ENCODE results near the gene SOX5.

DNA sequence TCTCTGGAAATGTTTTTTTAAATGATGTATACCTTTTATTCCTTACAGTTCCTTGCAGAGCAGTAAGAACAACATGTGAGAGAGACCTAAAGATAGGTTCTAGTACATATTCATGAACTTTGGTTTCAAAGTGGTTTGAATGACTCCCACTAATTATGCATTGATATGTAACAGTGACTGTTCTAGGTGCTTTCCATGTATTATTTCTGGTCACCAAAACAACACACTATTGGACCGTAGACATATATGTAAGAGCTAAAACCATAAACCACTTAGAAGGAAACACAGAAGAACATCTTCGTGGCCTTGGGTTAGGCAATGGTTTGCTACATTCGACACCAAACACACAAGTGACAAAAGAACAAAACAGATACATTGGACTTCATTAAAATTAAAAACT lies 37.9 kb downstream of the SOX5 start:
- TF ChIP-seq, protein P1, sequence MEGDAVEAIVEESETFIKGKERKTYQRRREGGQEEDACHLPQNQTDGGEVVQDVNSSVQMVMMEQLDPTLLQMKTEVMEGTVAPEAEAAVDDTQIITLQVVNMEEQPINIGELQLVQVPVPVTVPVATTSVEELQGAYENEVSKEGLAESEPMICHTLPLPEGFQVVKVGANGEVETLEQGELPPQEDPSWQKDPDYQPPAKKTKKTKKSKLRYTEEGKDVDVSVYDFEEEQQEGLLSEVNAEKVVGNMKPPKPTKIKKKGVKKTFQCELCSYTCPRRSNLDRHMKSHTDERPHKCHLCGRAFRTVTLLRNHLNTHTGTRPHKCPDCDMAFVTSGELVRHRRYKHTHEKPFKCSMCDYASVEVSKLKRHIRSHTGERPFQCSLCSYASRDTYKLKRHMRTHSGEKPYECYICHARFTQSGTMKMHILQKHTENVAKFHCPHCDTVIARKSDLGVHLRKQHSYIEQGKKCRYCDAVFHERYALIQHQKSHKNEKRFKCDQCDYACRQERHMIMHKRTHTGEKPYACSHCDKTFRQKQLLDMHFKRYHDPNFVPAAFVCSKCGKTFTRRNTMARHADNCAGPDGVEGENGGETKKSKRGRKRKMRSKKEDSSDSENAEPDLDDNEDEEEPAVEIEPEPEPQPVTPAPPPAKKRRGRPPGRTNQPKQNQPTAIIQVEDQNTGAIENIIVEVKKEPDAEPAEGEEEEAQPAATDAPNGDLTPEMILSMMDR (IDR thresholded peaks at IDR 0.05): no peak
- no peak for TF ChIP-seq EZH2 (IDR thresholded peaks at IDR 0.05; ENCODE audit: borderline replicate concordance, insufficient read depth, low read depth, low read length, poor library complexity, severe bottlenecking)

Measured in B cell (primary cell).